NCI-H128 (cell line): ENCODE data around the gene MAML2.

Experiments
- DNase-seq: peaks from one replicate; lab custom pipeline; 2025; ENCODE audit not compliant: unreplicated experiment; lab: John Stamatoyannopoulos, UW

The MAML2 gene

GRCh38 chr11:96339706-96340554, 3.1 kb downstream of the MAML2 start:
- no peak for DNase-seq

GRCh38 chr11:96338910-96339705, 3.9 kb downstream of the MAML2 start:
- DNase-seq, result no peak

GRCh38 chr11:96337541-96338431, 5.2 kb downstream of the MAML2 start:
- DNase-seq, result no peak

- DNase-seq, result no peak
Observed at GRCh38 chr11:96335388-96335787, 7.6 kb downstream of the MAML2 start.

GRCh38 chr11:96334219-96334618, 8.8 kb downstream of the MAML2 start:
- DNase-seq, result no peak

GRCh38 chr11:96333191-96333719, 9.7 kb downstream of the MAML2 start:
- no peak for DNase-seq

- DNase-seq, result no peak
Observed at GRCh38 chr11:96332126-96332771, 10.7 kb downstream of the MAML2 start.

- DNase-seq, result no peak
Observed at GRCh38 chr11:96331699-96332116, 11.3 kb downstream of the MAML2 start.

GRCh38 chr11:96330511-96330859, 12.5 kb downstream of the MAML2 start:
- DNase-seq, result no peak

GRCh38 chr11:96329855-96330510, 13.0 kb downstream of the MAML2 start:
- no peak for DNase-seq

- no peak for DNase-seq
Observed at GRCh38 chr11:96329419-96329818, 13.6 kb downstream of the MAML2 start.

- DNase-seq, result no peak
Observed at GRCh38 chr11:96328395-96329010, 14.5 kb downstream of the MAML2 start.

GRCh38 chr11:96326959-96327358, 16.0 kb downstream of the MAML2 start:
- no peak for DNase-seq

GRCh38 chr11:96324912-96325311, 18.1 kb downstream of the MAML2 start:
- no peak for DNase-seq

- DNase-seq, result no peak
Observed at GRCh38 chr11:96323642-96323985, 19.4 kb downstream of the MAML2 start.

GRCh38 chr11:96322775-96323641, 20.0 kb downstream of the MAML2 start:
- no peak for DNase-seq

GRCh38 chr11:96321091-96321490, 21.9 kb downstream of the MAML2 start:
- DNase-seq, result no peak

GRCh38 chr11:96319898-96320656, 22.9 kb downstream of the MAML2 start:
- no peak for DNase-seq
